IMR-90 (cell line): ENCODE results near the gene PRMT7. TPM values are rescaled to one million over a fixed set of nuclear protein-coding genes. Genes with fewer than 3 reads are reported as not detected.

Source experiments
- ATAC-seq: fragments of 200-7000 bp; cut with Tn5 transposase; 2 replicates; pipeline ENCODE4 v1.9.1; 2020; ENCODE audit warnings: low read depth, mild to moderate bottlenecking, moderate library complexity
- BruUV-seq: library from RNA; stranded (reverse); fragments of 400-500 nt; replicated peaks from 2 replicates; lab custom pipeline; 2021; lab: Mats Ljungman, UMichigan
- CTCF ChIA-PET: fragments of 300-600 bp; formaldehyde crosslinking; extraction: SDS; loops from one replicate; lab custom pipeline; 2021; ENCODE audit warnings: antibody characterized with exemption; lab: Yijun Ruan, JAX
- POLR2A ChIA-PET: fragments of 300-600 bp; sonication (Branson Sonifier 250); formaldehyde crosslinking; loops from one replicate; lab custom pipeline; 2022; ENCODE audit warnings: antibody characterized with exemption; ENCODE audit not compliant: unreplicated experiment; lab: Charles Lee
- DNase-seq: peaks from one replicate; pipeline ENCODE4 v3.0.0; 2013
- H2AFZ ChIP-seq: replicated peaks from 2 replicates; pipeline ENCODE3; 2013; ENCODE audit warnings: low read length, mild to moderate bottlenecking; ENCODE audit not compliant: poor library complexity
- H2AK5ac ChIP-seq: 2 replicates; pipeline ENCODE4 v1.6.1; 2013; ENCODE audit warnings: low read depth, low read length, inconsistent platforms
- H2AK9ac ChIP-seq: replicated peaks from 2 replicates; pipeline ENCODE3; 2013; ENCODE audit warnings: mild to moderate bottlenecking, low read depth, low read length, moderate library complexity; ENCODE audit not compliant: poor library complexity
- H2BK120ac ChIP-seq: 2 replicates; pipeline ENCODE4 v1.6.1; 2013; ENCODE audit warnings: low read depth, low read length, inconsistent platforms
- H2BK15ac ChIP-seq: 3 replicates; pipeline ENCODE4 v1.6.1; 2013; ENCODE audit warnings: low read depth, low read length, inconsistent platforms
- H2BK20ac ChIP-seq: 2 replicates; pipeline ENCODE4 v1.6.1; 2013; ENCODE audit warnings: low read depth, mild to moderate bottlenecking, inconsistent platforms, low read length, moderate library complexity
- H2BK5ac ChIP-seq: 2 replicates; pipeline ENCODE4 v1.6.1; 2013; ENCODE audit warnings: mild to moderate bottlenecking, low read depth, low read length, inconsistent platforms; ENCODE audit not compliant: poor library complexity, severe bottlenecking
- H3K14ac ChIP-seq: replicated peaks from 2 replicates; pipeline ENCODE4 v1.6.1; 2013; ENCODE audit warnings: low read depth, low read length, inconsistent platforms
- H3K18ac ChIP-seq: 2 replicates; pipeline ENCODE4 v1.6.1; 2013; ENCODE audit warnings: low read depth, low read length, control low read depth
- H3K23ac ChIP-seq: 2 replicates; pipeline ENCODE4 v1.6.1; 2013; ENCODE audit warnings: low read depth, low read length, inconsistent platforms
- H3K27ac ChIP-seq: 2 replicates; pipeline ENCODE4 v1.5.1; 2013; ENCODE audit warnings: mild to moderate bottlenecking, control low read depth, low read length; ENCODE audit not compliant: insufficient read depth
- H3K27me3 ChIP-seq: 2 replicates; pipeline ENCODE4 v1.6.1; 2013; ENCODE audit warnings: low read length; ENCODE audit not compliant: control insufficient read depth, insufficient read depth
- H3K36me3 ChIP-seq: 2 replicates; pipeline ENCODE4 v1.6.1; 2013; ENCODE audit warnings: low read length, mixed read lengths; ENCODE audit not compliant: control insufficient read depth, insufficient read depth
- H3K4ac ChIP-seq: 2 replicates; pipeline ENCODE4 v1.6.1; 2013; ENCODE audit warnings: low read depth, low read length, inconsistent platforms
- H3K4me1 ChIP-seq: 2 replicates; pipeline ENCODE4 v1.6.1; 2013; ENCODE audit warnings: low read length, mixed read lengths; ENCODE audit not compliant: control insufficient read depth, insufficient read depth
- H3K4me2 ChIP-seq: 2 replicates; pipeline ENCODE4 v1.6.1; 2013; ENCODE audit warnings: low read depth, mild to moderate bottlenecking, control low read depth, low read length, moderate library complexity
- H3K4me3 ChIP-seq: 2 replicates; pipeline ENCODE4 v1.5.1; 2013; ENCODE audit warnings: low read depth, mild to moderate bottlenecking, control low read depth, low read length, moderate library complexity; ENCODE audit not compliant: insufficient read depth
- H3K56ac ChIP-seq: 2 replicates; pipeline ENCODE4 v1.6.1; 2013; ENCODE audit warnings: low read length, inconsistent platforms; ENCODE audit not compliant: insufficient read depth; ENCODE audit errors: extremely low read depth
- H3K79me1 ChIP-seq, 2 experiments: 2 replicates each; pipeline ENCODE4 v1.6.1; 2013; ENCODE audit warnings: low read length in 2 of 2, inconsistent platforms in 1 of 2, low read depth in 1 of 2
- H3K9ac ChIP-seq: 2 replicates; pipeline ENCODE4 v1.6.1; 2013; ENCODE audit warnings: low read depth, low read length, control low read depth
- H3K9me1 ChIP-seq: 2 replicates; pipeline ENCODE4 v1.6.1; 2013; ENCODE audit warnings: low read length, inconsistent platforms; ENCODE audit not compliant: insufficient read depth
- H3K9me3 ChIP-seq: 2 replicates; pipeline ENCODE4 v1.6.1; 2013; ENCODE audit warnings: low read length; ENCODE audit not compliant: control insufficient read depth, insufficient read depth
- H4K20me1 ChIP-seq: 2 replicates; pipeline ENCODE4 v1.6.1; 2013; ENCODE audit warnings: low read length, inconsistent platforms; ENCODE audit not compliant: insufficient read depth
- H4K5ac ChIP-seq: 2 replicates; pipeline ENCODE4 v1.6.1; 2013; ENCODE audit warnings: mild to moderate bottlenecking, low read depth, low read length, control low read depth
- H4K8ac ChIP-seq, 2 experiments: 2 replicates each; pipeline ENCODE4 v1.6.1; 2013; ENCODE audit warnings: low read depth in 2 of 2, low read length in 2 of 2, control low read depth in 1 of 2, inconsistent platforms in 1 of 2
- H4K91ac ChIP-seq: 2 replicates; pipeline ENCODE4 v1.6.1; 2013; ENCODE audit warnings: low read depth, low read length, inconsistent platforms; ENCODE audit not compliant: insufficient read depth
- BHLHE40 ChIP-seq: fragments of 150-350 bp; IDR thresholded peaks from 2 replicates; pipeline ENCODE4 v1.6.1; 2016; ENCODE audit warnings: mild to moderate bottlenecking, low read depth, low read length
- CEBPB ChIP-seq: IDR thresholded peaks from 2 replicates; pipeline ENCODE4 v1.6.1; 2012; ENCODE audit warnings: low read depth, low read length, improper control_type of control experiment
- CHD1 ChIP-seq: IDR thresholded peaks from 2 replicates; pipeline ENCODE4 v1.6.1; 2012; ENCODE audit warnings: low read depth, low read length, improper control_type of control experiment
- CTCF ChIP-seq: conservative IDR thresholded peaks from 2 replicates; pipeline ENCODE4 v1.5.1; 2012; ENCODE audit warnings: mild to moderate bottlenecking, low read depth, low read length, improper control_type of control experiment
- FOS ChIP-seq: fragments of 150-350 bp; IDR thresholded peaks from 2 replicates; pipeline ENCODE4 v1.6.1; 2016; ENCODE audit warnings: low read depth, low read length
- MAFK ChIP-seq: IDR thresholded peaks from 2 replicates; pipeline ENCODE4 v1.6.1; 2012; ENCODE audit warnings: low read depth, low read length, improper control_type of control experiment
- MAZ ChIP-seq: IDR thresholded peaks from 2 replicates; pipeline ENCODE4 v1.6.1; 2012; ENCODE audit warnings: low read depth, mild to moderate bottlenecking, low read length, improper control_type of control experiment, moderate library complexity, borderline replicate concordance
- MXI1 ChIP-seq: IDR thresholded peaks from 2 replicates; pipeline ENCODE4 v1.6.1; 2012; ENCODE audit warnings: low read depth, mild to moderate bottlenecking, low read length, moderate library complexity, borderline replicate concordance
- RCOR1 ChIP-seq: IDR thresholded peaks from 2 replicates; pipeline ENCODE4 v1.6.1; 2012; ENCODE audit warnings: mild to moderate bottlenecking, low read length, improper control_type of control experiment; ENCODE audit not compliant: insufficient replicate concordance
- RFX5 ChIP-seq: IDR thresholded peaks from 2 replicates; pipeline ENCODE4 v1.8.0; 2012; ENCODE audit warnings: low read depth, mild to moderate bottlenecking, low read length, moderate library complexity
- SMC3 ChIP-seq: fragments of 150-350 bp; IDR thresholded peaks from 2 replicates; pipeline ENCODE4 v1.6.1; 2016; ENCODE audit warnings: low read depth, mild to moderate bottlenecking, antibody characterized with exemption, low read length, moderate library complexity
- WGBS, 2 experiments: methylation state at CpG; one replicate each; pipeline versions ENCODE4 v1.1.5 to v1.1.7; 2013; ENCODE audit warnings: missing lambda C conversion rate in 2 of 2; ENCODE audit not compliant: insufficient read length in 1 of 2; ENCODE audit errors: extremely low coverage in 2 of 2; 5-methylcytosine and 5-hydroxymethylcytosine counted together
- dilution Hi-C: fragments of 300-500 bp; cut with HindIII; formaldehyde crosslinking; loops from one replicate; pipeline ENCODE4 v1.14.3; 2018; ENCODE audit warnings: low sequenced_read_pairs; ENCODE audit not compliant: unreplicated experiment
- in situ Hi-C: fragments of 300-500 bp; cut with MboI; formaldehyde crosslinking; loops from 3 replicates; pipeline ENCODE4 v1.14.3; 2019; ENCODE audit warnings: low sequenced_read_pairs, inconsistent platforms, mixed read lengths
- intact Hi-C: fragments of 100-400 bp; cut with micrococcal nuclease; formaldehyde crosslinking; loops from 2 replicates; pipeline ENCODE4 v1.10.0; 2022
- polyA plus RNA-seq, 3 experiments: library from polyadenylated mRNA; depleted of rRNA; stranded (reverse); fragments of >200 nt; gene quantifications; 2 replicates each; pipeline ENCODE4 v1.2.3, GENCODE V29; 2012; ENCODE audit warnings: low replicate concordance in 1 of 3
- total RNA-seq: library from RNA; depleted of rRNA; stranded (reverse); fragments of >200 nt; gene quantifications from 2 replicates; pipeline ENCODE4 v1.2.3, GENCODE V29; 2012

Gene PRMT7
- total and polyA plus RNA-seq, 2 of the 4 experiments (the other 2 are of a cell fraction) = 63.1 to 68.6 TPM

GRCh38 chr16:68389006-68389405, 78.2 kb downstream of the PRMT7 start:
- BruUV-seq = no TSS peak
- Histone ChIP-seq H2BK15ac (no peak overlapping the region), H3K4me3 (no peak overlapping the region), H3K9me1 (no peaks in the 10 kb centered on the region), H3K9me3 (no peaks in the 10 kb centered on the region), H3K18ac (no peak overlapping the region), H3K79me1 (no peaks in the 10 kb centered on the region), H3K23ac (no peak overlapping the region), H2BK120ac (no peak overlapping the region), H2BK5ac (no peak overlapping the region), H3K14ac (no peak overlapping the region), H4K5ac (no peak overlapping the region), H2AK9ac (no peak overlapping the region), H3K36me3 (no peaks in the 10 kb centered on the region), H3K27me3 (peaks cover 34% of the 10 kb centered on the region), H2BK20ac (no peak overlapping the region), H4K8ac (no peak overlapping the region), H2AK5ac (no peak overlapping the region), H2AFZ (no peak overlapping the region), H3K56ac (no peak overlapping the region), H3K4me1 (no peaks in the 10 kb centered on the region), H3K27ac (no peak overlapping the region), H3K9ac (no peak overlapping the region), H3K4ac (no peak overlapping the region), H4K91ac (no peak overlapping the region), H4K20me1 (no peaks in the 10 kb centered on the region), H3K4me2 (no peak overlapping the region)
- in situ Hi-C loops = no loop called here
- TF ChIP-seq BHLHE40 (no peak), CTCF (no peak), MAZ (no peak), SMC3 (no peak), FOS (no peak), CHD1 (no peak), MXI1 (no peak), MAFK (no peak), RCOR1 (no peak), RFX5 (no peak), CEBPB (no peak)
- intact Hi-C loops = no loop called here
- dilution Hi-C loops = no loop called here
- DNase-seq (no peak), ATAC-seq (no peak)
- POLR2A ChIA-PET = no interaction called here
- CTCF ChIA-PET = no interaction called here
- 60% methylated on average over 3 of the region's 8 CpGs; no CpG with 5 or more reads in 1 of the 2 experiments for WGBS, 2 experiments
